GM19463 (cell line): ENCODE measurements around the gene ABCA7.
A peak's percentile ranks its signal among the peaks of the same experiment; 100 is the strongest.

Source experiments
- ATAC-seq: cut with Tn5 transposase; IDR thresholded peaks from one replicate; pipeline ENCODE4 v1.9.1; 2021; ENCODE audit warnings: mild to moderate bottlenecking, moderate library complexity; ENCODE audit not compliant: unreplicated experiment

ABCA7 gene

GRCh38 chr19:1053176-1054101 is 13.5 kb downstream of the ABCA7 start:
- no peak for ATAC-seq

GRCh38 chr19:1054102-1055027 is 14.5 kb downstream of the ABCA7 start:
- no peak for ATAC-seq

GRCh38 chr19:1055028-1055425 is 15.1 kb downstream of the ABCA7 start:
- ATAC-seq, result no peak

DNA sequence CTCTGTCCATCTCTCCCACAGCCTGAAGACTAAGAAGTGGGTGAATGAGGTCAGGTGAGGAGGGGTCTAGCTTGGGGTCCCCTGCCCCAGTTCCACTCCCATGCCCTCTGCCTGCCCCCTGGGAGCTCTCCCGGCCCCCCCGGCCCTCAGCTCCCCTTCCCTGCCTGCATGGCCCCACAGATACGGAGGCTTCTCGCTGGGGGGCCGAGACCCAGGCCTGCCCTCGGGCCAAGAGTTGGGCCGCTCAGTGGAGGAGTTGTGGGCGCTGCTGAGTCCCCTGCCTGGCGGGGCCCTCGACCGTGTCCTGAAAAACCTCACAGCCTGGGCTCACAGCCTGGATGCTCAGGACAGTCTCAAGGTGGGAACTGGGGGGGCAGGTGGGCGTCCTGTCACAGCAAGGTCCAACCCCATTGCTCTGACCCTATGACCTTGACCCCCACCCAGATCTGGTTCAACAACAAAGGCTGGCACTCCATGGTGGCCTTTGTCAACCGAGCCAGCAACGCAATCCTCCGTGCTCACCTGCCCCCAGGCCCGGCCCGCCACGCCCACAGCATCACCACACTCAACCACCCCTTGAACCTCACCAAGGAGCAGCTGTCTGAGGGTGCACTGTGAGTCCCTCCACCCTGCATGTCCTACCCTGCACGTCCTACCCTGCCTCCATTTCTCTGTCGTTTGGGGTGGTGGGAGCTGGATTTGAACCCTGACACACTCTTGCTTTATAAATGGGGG is 16.1 kb downstream of the ABCA7 start:
- no peak for ATAC-seq

DNA sequence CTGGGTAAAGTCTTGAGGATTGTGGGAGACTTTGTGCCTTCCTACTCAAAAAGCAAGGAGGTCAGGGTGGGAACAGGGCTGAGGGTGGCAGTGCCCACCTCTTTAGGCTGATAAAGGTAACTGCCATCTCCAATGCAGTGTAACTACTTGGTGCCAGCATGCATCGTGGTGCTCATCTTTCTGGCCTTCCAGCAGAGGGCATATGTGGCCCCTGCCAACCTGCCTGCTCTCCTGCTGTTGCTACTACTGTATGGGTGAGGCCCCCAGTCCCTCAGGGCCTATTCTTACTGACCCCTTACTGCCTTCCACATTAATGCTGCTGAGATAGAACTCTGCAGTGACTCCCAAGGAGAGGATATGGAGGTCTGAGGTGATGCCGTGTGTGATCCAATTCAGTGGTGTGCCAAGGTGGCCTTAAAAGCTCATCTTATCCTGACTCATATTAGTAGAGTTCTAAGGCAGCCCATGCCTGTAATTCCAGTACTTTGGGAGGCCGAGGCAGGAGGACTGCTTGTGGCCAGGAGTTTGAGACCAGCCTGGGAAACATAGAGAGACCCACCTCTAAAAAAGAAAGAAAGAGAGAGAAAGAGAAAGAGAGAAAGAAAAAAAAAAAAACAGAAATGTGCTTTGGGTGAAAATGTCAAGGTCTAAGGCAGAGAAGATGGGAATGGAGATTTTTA is 17.4 kb downstream of the ABCA7 start:
- no peak for ATAC-seq

DNA sequence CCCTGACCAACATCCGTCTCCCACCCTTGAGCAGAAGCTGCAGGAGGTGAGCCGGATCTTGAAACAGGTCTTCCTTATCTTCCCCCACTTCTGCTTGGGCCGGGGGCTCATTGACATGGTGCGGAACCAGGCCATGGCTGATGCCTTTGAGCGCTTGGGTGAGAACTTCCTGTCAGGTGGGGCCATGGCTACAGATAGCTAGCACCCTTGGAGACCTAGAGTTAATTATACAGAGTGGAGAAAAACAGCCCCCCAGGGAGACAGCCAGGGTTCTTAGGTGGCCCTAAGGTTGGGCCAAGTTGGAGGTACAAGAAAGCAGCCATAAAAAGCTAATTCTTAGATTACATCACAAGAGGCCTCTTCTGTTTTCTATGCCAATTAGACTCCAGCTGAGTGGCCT is 18.2 kb downstream of the ABCA7 start:
- no peak for ATAC-seq

DNA sequence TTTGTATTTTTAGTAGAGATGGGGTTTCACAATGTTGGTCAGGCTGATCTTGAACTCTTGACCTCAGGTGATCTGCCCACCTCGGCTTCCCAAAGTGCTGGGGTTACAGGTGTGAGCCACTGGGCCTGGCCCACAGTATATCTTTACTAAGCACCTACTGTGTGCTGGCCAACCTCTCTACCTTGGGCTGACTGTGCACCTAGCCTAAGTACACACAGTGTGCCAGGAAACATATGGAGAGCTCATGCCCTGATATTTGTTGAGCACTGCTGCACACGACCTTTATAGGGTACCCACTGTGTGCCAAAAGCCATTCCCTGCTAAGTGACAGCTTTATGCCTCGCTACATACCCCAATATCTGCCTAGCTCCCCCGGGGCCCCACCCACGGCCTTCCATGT is 20.8 kb downstream of the ABCA7 start:
- no peak for ATAC-seq

DNA sequence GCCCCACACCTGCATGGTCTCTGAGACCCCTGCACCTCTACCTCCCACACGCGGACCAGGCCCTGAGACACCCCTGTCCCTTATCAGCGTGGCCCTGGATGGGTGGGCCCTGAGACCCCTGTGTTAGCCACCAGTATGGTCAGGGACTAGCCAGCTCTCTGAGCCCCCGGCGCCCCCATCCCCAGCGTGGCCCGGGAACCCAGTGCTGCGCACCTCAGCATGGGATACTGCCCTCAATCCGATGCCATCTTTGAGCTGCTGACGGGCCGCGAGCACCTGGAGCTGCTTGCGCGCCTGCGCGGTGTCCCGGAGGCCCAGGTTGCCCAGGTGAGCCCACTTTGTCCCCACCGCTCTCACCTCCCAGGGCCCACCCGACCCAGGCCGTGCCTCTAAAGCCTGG is 22.1 kb downstream of the ABCA7 start:
- ATAC-seq, result no peak

- ATAC-seq, result no peak
These were observed 22.6 kb downstream of the ABCA7 start for GRCh38 chr19:1062387-1063029.

GRCh38 chr19:1063030-1063908 is 23.4 kb downstream of the ABCA7 start:
- no peak for ATAC-seq

- ATAC-seq, result no peak
These were observed 24.2 kb downstream of the ABCA7 start for GRCh38 chr19:1063909-1064660.

DNA sequence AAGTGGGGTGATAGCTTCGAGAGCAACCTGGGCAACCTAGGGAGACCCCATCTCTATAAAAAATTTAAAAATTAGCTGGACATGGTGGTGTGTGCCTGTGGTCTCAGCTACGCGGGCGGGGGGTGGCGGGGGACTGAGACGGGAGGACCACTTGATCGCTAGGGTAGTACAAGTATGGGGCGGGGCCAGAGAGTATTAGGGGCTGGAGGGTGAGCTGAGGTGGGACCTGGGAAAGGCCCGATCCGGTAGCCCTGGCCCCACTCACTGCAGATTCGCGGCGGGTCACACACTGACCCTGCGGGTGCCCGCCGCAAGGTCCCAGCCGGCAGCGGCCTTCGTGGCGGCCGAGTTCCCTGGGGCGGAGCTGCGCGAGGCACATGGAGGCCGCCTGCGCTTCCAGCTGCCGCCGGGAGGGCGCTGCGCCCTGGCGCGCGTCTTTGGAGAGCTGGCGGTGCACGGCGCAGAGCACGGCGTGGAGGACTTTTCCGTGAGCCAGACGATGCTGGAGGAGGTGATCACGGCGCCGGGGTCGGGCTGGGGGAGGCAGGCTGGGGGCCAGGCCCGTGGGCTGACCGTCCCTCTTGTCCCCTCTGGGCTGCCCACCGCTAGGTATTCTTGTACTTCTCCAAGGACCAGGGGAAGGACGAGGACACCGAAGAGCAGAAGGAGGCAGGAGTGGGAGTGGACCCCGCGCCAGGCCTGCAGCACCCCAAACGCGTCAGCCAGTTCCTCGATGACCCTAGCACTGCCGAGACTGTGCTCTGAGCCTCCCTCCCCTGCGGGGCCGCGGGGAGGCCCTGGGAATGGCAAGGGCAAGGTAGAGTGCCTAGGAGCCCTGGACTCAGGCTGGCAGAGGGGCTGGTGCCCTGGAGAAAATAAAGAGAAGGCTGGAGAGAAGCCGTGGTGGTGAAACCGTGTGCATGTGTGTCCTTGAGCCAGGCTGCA is 25.0 kb downstream of the ABCA7 start:
- ATAC-seq, result no peak

- ATAC-seq, result no peak
These were observed 25.8 kb downstream of the ABCA7 start for GRCh38 chr19:1065606-1066109.

- ATAC-seq, result no peak
These were observed 26.4 kb downstream of the ABCA7 start for GRCh38 chr19:1066251-1066747.

DNA sequence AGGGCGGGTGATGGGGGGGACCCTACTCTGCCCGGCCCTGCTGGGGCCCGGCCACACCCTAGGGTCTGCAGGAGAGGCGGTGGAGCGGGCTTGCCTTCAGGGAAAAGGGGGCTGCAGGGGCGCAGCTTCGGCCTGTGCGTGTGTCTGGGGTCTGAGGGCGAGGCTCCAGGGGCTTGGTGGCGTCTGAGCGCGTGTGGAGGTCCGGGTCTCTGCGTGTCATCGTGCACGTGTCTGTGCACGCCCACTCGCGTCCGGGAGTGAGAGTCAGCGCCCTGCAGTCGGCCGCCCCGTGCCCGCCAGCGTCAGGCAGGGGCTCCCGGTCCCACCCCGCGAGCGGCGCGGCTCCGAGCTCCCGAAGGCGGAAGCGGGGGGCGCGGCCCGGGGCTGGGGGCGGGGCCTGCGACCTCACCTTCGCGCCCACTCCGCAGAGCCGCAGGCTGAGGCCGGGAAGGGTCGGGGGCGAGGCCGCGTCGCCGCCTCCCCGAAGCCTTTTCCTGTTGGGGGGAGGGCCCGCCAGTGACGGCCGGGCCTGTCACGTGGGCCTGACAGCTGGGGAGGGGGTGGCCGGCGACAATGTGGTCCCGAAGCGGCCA is 26.9 kb downstream of the ABCA7 start, which contains the start of gene ARHGAP45:
Gene ARHGAP45, plus strand, starts transcription at position 420 of the 593 bp plus-strand sequence. CDS start 239 bp downstream, outside the sequence.
- peak; percentile 49 for ATAC-seq

DNA sequence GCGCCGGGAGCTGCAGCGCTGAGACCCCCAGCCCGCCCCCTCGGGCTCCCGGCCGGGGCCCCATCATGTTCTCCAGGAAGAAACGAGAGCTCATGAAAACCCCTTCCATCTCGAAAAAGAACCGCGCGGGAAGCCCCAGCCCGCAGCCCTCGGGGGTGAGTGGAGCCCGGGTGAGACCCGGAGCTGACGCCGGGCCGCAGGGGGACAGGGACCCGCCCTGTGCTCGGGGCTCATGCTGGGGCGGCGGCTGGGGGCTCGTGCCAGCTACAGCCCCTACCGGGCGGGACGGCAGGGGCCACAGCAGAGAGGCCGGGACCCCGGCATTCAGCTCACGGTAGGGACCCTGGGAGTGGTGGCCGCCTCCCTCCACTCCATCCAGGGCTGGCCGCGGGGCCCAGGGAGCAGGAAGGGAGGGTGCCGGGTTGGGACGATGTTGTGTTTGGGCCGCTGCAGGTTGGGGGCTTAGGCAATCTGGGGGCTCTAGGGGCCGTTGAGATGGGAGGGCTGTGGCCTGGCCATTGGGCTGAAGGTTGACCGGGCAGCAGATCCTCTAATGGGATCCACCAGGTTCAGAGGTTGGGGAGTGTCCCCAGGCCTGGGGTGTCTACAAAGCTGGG is 27.5 kb downstream of the ABCA7 start:
- peak; percentile 10 for ATAC-seq
